ENCODE measurements around the gene MTERF2.

DNA sequence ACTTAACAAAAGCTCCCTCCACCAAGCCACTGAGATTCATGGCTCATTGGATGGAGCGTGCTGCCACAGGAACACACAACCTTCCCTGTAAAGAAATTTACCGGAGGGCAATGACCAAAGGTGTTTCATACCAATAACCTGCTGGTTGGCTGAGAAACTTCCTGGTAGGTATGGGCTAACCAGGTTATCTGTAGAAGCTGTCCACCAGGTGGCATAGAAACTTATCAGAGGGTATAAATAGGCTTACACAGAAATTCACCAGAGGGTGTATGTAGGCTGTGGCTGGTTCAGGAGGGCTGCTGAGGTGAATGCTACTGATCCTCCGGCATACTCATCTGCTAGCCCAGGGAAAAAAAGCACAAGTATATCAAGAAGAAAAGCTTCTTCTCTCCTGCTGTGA, 27.1 kb upstream of the MTERF2 start:
- TF ChIP-seq CTCF (IDR thresholded peaks at IDR 0.05; ENCODE audit: low read length) (no peak), EZH2 (IDR thresholded peaks at IDR 0.05; ENCODE audit: borderline replicate concordance, low read length) (no peak)
